Testis (tissue), 3 donors: ENCODE measurements around the gene MYO1B. TPM values are rescaled to one million over a fixed set of nuclear protein-coding genes. Genes with fewer than 3 reads are reported as not detected.

Source experiments
- DNase-seq: peaks from one replicate; pipeline ENCODE4 v3.0.0-alpha.2; 2019
- H3K27ac ChIP-seq, 2 donors: fragments of 200-600 bp; sonication (generic); one replicate each; pipeline ENCODE4 v1.5.1; 2019
- H3K27me3 ChIP-seq: fragments of 200-600 bp; sonication (generic); one replicate; pipeline ENCODE4 v1.5.1; 2019
- H3K36me3 ChIP-seq: fragments of 200-600 bp; sonication (generic); one replicate; pipeline ENCODE4 v1.5.1; 2017; ENCODE audit warnings: low read depth; ENCODE audit errors: missing control alignments
- H3K4me1 ChIP-seq: fragments of 200-600 bp; sonication (generic); one replicate; pipeline ENCODE4 v1.5.1; 2019
- H3K4me3 ChIP-seq, 2 donors: fragments of 200-600 bp; sonication (generic); one replicate each; pipeline ENCODE4 v1.5.1; 2017 to 2019
- H3K9me3 ChIP-seq: fragments of 200-600 bp; sonication (generic); one replicate; pipeline ENCODE4 v1.5.1; 2017
- CTCF ChIP-seq, 3 experiments: fragments of 450-650 bp in 2 of 3; fragments of 200-600 bp in 1 of 3; sonication (generic) in 1 of 3; IDR thresholded peaks; one replicate each; pipeline ENCODE4 v1.5.1; 2016 to 2019; ENCODE audit warnings: antibody characterized with exemption in 3 of 3, mild to moderate bottlenecking in 2 of 3, moderate library complexity in 1 of 3
- POLR2A ChIP-seq: fragments of 450-650 bp; IDR thresholded peaks from one replicate; pipeline ENCODE4 v1.6.1; 2017; ENCODE audit warnings: antibody characterized with exemption, mild to moderate bottlenecking, moderate library complexity
- WGBS, 2 donors: methylation state at CpG; one replicate each; pipeline ENCODE4 v1.1.5; 2018; 5-methylcytosine and 5-hydroxymethylcytosine counted together
- intact Hi-C: fragments of 100-400 bp; cut with DNase I; formaldehyde crosslinking; loops from one replicate; pipeline ENCODE4 v1.15.1; 2023; ENCODE audit warnings: low total_unique reads
- polyA plus RNA-seq: library from polyadenylated mRNA; stranded (reverse); fragments of 350-450 nt; fragmentation: Illumina TruSeq; extraction: RNeasy Lipid Tissue Mini Kit (QIAGEN cat#74804); gene quantifications from one replicate; pipeline ENCODE4 v1.2.3, GENCODE V29; 2014; ENCODE audit warnings: low read depth, low replicate concordance; ENCODE audit not compliant: insufficient read depth
- total RNA-seq, 2 donors: library from RNA; depleted of rRNA; stranded (reverse); fragments of >200 nt; gene quantifications; one replicate each; pipeline ENCODE4 v1.2.3, GENCODE V29; 2016

MYO1B gene
- total and polyA plus RNA-seq, 3 donors from 2014 or later, result 14.5 to 30.8 (median 26.8) TPM

GRCh38 chr2:191316246-191316994 is 71.2 kb downstream of the MYO1B start:
- intact Hi-C loops, result no loop called here
- Histone ChIP-seq H3K36me3 (no peaks in the 10 kb centered on the region), H3K4me3 (no peak overlapping the region), H3K27ac (no peak overlapping the region), H3K27me3 (no peaks in the 10 kb centered on the region), H3K9me3 (no peaks in the 10 kb centered on the region), H3K4me1 (peaks cover 7% of the 10 kb centered on the region)
- TF ChIP-seq CTCF (IDR thresholded peaks at IDR 0.05), result no peak
- no peak for TF ChIP-seq POLR2A
- DNase-seq, result no peak
- WGBS, 2 donors, result 60 to 74% methylated on average over 4 of the region's 4 CpGs

GRCh38 chr2:191318037-191318728 is 73.0 kb downstream of the MYO1B start:
- WGBS, 2 donors, result 22 to 47% methylated on average over 4 of the region's 4 CpGs
- no peak for TF ChIP-seq CTCF (IDR thresholded peaks at IDR 0.05)
- no peak for TF ChIP-seq POLR2A
- no peaks in the 10 kb centered on the region for H3K36me3 ChIP-seq
- H3K27ac ChIP-seq, result peak overlapping the region in 1 of 2 donors; percentile 21
- no peaks in the 10 kb centered on the region for H3K9me3 ChIP-seq
- H3K4me3 ChIP-seq, result no peak overlapping the region
- H3K4me1 ChIP-seq, result peaks cover 7% of the 10 kb centered on the region
- H3K27me3 ChIP-seq, result no peaks in the 10 kb centered on the region
- no peak for DNase-seq
- intact Hi-C loops, result no loop called here

GRCh38 chr2:191318729-191319078 is 73.5 kb downstream of the MYO1B start:
- peak overlapping the region in 1 of 2 donors; percentile 21 for H3K27ac ChIP-seq
- H3K36me3 ChIP-seq, result no peaks in the 10 kb centered on the region
- H3K4me1 ChIP-seq, result peaks cover 7% of the 10 kb centered on the region
- H3K27me3 ChIP-seq, result no peaks in the 10 kb centered on the region
- no peaks in the 10 kb centered on the region for H3K9me3 ChIP-seq
- DNase-seq, result no peak
- no peak for TF ChIP-seq POLR2A
- no peak for TF ChIP-seq CTCF (IDR thresholded peaks at IDR 0.05)
- intact Hi-C loops, result no loop called here
- no peak overlapping the region for H3K4me3 ChIP-seq

- WGBS, 2 donors, result 80 to 90% methylated on average over 2 of the region's 2 CpGs
- Histone ChIP-seq H3K4me1 (peaks cover 7% of the 10 kb centered on the region), H3K27ac (no peak overlapping the region), H3K9me3 (no peaks in the 10 kb centered on the region), H3K4me3 (no peak overlapping the region), H3K36me3 (no peaks in the 10 kb centered on the region), H3K27me3 (no peaks in the 10 kb centered on the region)
- no peak for DNase-seq
- TF ChIP-seq CTCF (IDR thresholded peaks at IDR 0.05), result no peak
- TF ChIP-seq POLR2A, result no peak
- intact Hi-C loops, result no loop called here
Observed at GRCh38 chr2:191319186-191319585, 74.0 kb downstream of the MYO1B start.
